OCI-LY3 (cell line): Measurements from ENCODE around the gene COPRS.

ENCODE experiments used
- EZH2phosphoT487 ChIP-seq: fragments of 200-600 bp; shearing (Covaris generic); IDR thresholded peaks from 2 replicates; pipeline ENCODE4 v1.6.1; 2018; ENCODE audit warnings: antibody characterized with exemption, mixed run types, low read depth
- TF ChIP-seq, protein P1 (sequence below): fragments of 200-600, 300-600 bp; sonication (generic); IDR thresholded peaks from 2 replicates; pipeline ENCODE4 v1.5.1; 2014; ENCODE audit warnings: antibody characterized with exemption, low read length, low read depth

DNA sequence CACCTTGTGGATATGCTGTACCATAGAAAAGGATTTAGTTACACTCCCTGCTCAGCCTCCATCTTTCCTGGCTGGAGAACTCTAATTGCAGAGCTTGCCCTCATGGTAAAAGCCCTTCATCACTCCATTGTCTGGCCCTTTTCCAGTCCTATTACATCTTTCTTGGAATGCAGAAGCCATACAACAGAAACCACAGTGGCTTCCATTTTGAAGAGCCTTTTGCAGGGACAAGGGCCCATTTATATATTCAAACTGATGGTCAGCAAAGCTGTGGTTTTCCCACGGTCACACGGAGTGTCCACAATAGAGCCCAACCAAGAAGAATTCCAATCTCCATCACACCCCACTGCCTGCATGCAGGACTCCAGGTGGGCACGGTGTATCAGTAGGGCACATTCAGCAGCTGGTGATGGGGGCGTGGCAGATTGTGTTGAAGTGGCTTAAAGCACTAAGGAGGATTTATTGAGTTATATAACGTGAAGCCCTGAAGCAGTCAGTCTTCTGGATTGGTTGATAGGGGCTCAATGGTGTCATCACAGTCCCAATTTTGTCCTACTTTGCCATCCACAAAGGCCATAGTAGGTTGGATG is 20.3 kb downstream of the COPRS start:
- no peak for TF ChIP-seq EZH2phosphoT487
- TF ChIP-seq, protein P1, sequence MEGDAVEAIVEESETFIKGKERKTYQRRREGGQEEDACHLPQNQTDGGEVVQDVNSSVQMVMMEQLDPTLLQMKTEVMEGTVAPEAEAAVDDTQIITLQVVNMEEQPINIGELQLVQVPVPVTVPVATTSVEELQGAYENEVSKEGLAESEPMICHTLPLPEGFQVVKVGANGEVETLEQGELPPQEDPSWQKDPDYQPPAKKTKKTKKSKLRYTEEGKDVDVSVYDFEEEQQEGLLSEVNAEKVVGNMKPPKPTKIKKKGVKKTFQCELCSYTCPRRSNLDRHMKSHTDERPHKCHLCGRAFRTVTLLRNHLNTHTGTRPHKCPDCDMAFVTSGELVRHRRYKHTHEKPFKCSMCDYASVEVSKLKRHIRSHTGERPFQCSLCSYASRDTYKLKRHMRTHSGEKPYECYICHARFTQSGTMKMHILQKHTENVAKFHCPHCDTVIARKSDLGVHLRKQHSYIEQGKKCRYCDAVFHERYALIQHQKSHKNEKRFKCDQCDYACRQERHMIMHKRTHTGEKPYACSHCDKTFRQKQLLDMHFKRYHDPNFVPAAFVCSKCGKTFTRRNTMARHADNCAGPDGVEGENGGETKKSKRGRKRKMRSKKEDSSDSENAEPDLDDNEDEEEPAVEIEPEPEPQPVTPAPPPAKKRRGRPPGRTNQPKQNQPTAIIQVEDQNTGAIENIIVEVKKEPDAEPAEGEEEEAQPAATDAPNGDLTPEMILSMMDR, result no peak
